ENCODE data around the gene COL24A1.

The COL24A1 gene

GRCh38 chr1:86018283-86018923 is 138.2 kb downstream of the COL24A1 start:
- Histone ChIP-seq H3K36me3 (no peaks in the 10 kb centered on the region), H3K9me3 (ENCODE audit: severe bottlenecking) (no peaks in the 10 kb centered on the region), H3K27me3 (ENCODE audit: insufficient read depth, low read depth, severe bottlenecking) (no peaks in the 10 kb centered on the region), H3K4me3 (ENCODE audit: low read depth, low read length) (no peak overlapping the region), H3K27ac (no peak overlapping the region)
- DNase-seq = no peak
- peak; percentile 64 for TF ChIP-seq CTCF (IDR thresholded peaks at IDR 0.05; ENCODE audit: low read depth, low read length)

GRCh38 chr1:86016076-86016759 is 140.4 kb downstream of the COL24A1 start:
- TF ChIP-seq CTCF (IDR thresholded peaks at IDR 0.05; ENCODE audit: low read depth, low read length) = no peak

GRCh38 chr1:86015375-86015774 is 141.2 kb downstream of the COL24A1 start:
- no peaks in the 10 kb centered on the region for H3K36me3 ChIP-seq
- H3K4me3 ChIP-seq (ENCODE audit: low read depth, low read length) = no peak overlapping the region
- H3K27me3 ChIP-seq (ENCODE audit: insufficient read depth, low read depth, severe bottlenecking) = no peaks in the 10 kb centered on the region
- no peak for DNase-seq
- TF ChIP-seq CTCF (IDR thresholded peaks at IDR 0.05; ENCODE audit: low read depth, low read length) = no peak
- no peak overlapping the region for H3K27ac ChIP-seq
- H3K9me3 ChIP-seq (ENCODE audit: severe bottlenecking) = no peaks in the 10 kb centered on the region

More at GRCh38 chr1:86016076-86016759, 140.4 kb downstream of the COL24A1 start:
- no peak overlapping the region for H3K4me3 ChIP-seq (ENCODE audit: low read depth, low read length)
- no peaks in the 10 kb centered on the region for H3K27me3 ChIP-seq (ENCODE audit: insufficient read depth, low read depth, severe bottlenecking)
- H3K36me3 ChIP-seq = no peaks in the 10 kb centered on the region
- DNase-seq = no peak
- H3K27ac ChIP-seq = no peak overlapping the region
- H3K9me3 ChIP-seq (ENCODE audit: severe bottlenecking) = no peaks in the 10 kb centered on the region

- Histone ChIP-seq H3K36me3 (no peaks in the 10 kb centered on the region), H3K27me3 (ENCODE audit: insufficient read depth, low read depth, severe bottlenecking) (no peaks in the 10 kb centered on the region), H3K27ac (no peak overlapping the region), H3K9me3 (ENCODE audit: severe bottlenecking) (peaks cover under 1% of the 10 kb centered on the region), H3K4me3 (ENCODE audit: low read depth, low read length) (no peak overlapping the region)
- no peak for DNase-seq
- TF ChIP-seq CTCF (IDR thresholded peaks at IDR 0.05; ENCODE audit: low read depth, low read length) = no peak
Observed at GRCh38 chr1:86000601-86001000, 156.0 kb downstream of the COL24A1 start.

GRCh38 chr1:85998105-85998855 is 158.3 kb downstream of the COL24A1 start:
- TF ChIP-seq CTCF (IDR thresholded peaks at IDR 0.05; ENCODE audit: low read depth, low read length) = no peak
- Histone ChIP-seq H3K27ac (no peak overlapping the region), H3K9me3 (ENCODE audit: severe bottlenecking) (no peaks in the 10 kb centered on the region), H3K36me3 (no peaks in the 10 kb centered on the region), H3K4me3 (ENCODE audit: low read depth, low read length) (no peak overlapping the region), H3K27me3 (ENCODE audit: insufficient read depth, low read depth, severe bottlenecking) (no peaks in the 10 kb centered on the region)
- no peak for DNase-seq

Measured in WERI-Rb-1 (cell line).